MV-4-11 (cell line): ENCODE measurements around the gene SEMA6D.

Experiments
- DNase-seq: peaks from one replicate; lab custom pipeline; 2025; lab: John Stamatoyannopoulos, UW

The SEMA6D gene, protein sequence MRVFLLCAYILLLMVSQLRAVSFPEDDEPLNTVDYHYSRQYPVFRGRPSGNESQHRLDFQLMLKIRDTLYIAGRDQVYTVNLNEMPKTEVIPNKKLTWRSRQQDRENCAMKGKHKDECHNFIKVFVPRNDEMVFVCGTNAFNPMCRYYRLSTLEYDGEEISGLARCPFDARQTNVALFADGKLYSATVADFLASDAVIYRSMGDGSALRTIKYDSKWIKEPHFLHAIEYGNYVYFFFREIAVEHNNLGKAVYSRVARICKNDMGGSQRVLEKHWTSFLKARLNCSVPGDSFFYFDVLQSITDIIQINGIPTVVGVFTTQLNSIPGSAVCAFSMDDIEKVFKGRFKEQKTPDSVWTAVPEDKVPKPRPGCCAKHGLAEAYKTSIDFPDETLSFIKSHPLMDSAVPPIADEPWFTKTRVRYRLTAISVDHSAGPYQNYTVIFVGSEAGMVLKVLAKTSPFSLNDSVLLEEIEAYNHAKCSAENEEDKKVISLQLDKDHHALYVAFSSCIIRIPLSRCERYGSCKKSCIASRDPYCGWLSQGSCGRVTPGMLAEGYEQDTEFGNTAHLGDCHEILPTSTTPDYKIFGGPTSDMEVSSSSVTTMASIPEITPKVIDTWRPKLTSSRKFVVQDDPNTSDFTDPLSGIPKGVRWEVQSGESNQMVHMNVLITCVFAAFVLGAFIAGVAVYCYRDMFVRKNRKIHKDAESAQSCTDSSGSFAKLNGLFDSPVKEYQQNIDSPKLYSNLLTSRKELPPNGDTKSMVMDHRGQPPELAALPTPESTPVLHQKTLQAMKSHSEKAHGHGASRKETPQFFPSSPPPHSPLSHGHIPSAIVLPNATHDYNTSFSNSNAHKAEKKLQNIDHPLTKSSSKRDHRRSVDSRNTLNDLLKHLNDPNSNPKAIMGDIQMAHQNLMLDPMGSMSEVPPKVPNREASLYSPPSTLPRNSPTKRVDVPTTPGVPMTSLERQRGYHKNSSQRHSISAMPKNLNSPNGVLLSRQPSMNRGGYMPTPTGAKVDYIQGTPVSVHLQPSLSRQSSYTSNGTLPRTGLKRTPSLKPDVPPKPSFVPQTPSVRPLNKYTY

DNA sequence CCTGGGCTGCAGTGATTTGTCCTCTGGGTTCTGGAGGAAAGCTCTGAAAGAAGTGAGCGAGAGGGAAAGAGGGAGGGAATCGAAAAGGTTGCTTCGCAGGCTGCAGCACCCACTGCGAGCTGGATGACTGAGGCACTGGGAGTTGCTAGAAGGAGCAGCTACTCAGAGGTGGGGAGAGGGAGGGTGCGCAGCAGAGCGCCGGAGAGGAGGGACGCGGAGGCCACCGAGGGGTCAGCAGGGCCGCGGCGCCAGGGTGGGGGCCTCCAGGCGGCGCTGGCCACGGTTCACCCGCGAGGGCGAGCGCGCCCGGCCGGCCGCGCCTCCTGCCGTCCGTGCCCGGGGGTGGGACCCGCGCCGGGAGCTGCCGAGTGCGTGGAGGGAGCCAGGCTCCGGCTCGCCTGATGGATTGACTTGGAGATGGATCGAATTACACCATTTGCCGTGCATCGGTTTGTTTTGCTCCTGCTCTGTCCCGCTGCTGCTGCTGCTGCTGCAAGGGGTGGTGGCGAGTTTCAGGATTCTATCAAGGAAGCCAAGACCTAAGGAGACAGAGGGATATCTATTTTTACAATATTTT lies at the start of gene SEMA6D:
SEMA6D (plus strand) TSS at position 470 of the 577 bp plus-strand sequence. CDS start 42,294 bp downstream, outside the sequence.
- no peak for DNase-seq

DNA sequence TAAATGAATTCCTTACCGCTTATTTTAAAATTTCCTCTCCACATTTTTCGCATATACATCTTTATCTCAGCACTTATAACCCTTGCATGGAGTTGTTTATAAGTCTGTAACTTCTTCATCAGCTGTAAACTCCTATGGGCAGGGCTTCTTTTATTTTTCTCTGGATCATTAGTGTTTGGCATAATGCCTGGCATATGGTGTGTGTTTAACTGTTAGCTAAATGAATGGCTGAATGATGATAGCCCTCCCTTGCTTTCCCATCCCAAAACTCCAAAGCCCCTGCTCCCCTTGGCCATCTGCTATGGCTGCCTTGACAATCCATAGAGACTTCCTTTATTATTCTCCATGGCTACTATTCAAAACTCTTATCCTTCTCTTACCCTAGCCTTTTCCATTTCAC lies 48.1 kb upstream of the SEMA6D start:
- DNase-seq = no peak

DNA sequence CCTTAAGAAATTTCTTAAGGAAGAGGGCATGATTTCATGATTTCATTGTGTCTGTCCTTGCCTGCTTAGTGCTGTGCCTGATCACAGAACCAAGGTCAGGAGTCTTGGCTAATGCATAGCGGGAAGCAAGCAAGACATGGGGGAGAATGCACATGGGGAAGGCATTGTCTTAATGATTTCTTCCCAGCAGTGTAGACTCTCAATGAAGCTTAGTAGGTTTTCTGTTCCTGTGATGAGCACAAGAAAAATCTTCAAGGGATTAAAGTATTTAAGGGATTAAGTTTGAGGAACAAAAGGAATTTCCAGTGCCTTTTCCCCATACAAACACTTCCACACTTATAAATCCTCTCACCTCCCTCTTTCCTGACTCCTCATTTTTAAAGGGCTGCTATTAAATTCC lies 46.9 kb upstream of the SEMA6D start:
- DNase-seq = no peak

DNA sequence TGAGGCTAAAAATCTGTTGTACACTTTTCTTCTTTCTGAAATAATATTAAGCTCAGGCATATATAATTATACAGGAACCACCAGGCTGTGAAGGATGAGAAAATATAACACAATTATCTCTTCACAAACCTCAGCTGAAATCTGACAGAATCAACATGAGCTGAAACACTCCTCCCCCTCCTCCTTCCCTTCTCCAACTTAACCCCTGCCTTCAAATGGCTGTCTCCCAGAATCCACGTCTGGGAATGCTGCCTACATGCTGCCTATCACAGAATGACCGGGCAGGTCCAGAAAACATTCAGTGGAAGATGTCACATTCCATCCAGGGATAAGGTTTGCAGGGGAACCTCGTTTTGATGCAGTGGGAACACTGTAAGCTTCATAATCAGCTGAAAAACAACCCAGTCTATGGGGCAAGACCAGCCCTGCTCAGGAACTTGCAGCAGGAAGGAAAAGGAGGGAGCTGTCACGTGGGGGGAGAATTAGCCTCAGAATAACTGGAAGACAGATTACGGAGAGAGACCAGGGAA lies 44.0 kb upstream of the SEMA6D start:
- DNase-seq = no peak

DNA sequence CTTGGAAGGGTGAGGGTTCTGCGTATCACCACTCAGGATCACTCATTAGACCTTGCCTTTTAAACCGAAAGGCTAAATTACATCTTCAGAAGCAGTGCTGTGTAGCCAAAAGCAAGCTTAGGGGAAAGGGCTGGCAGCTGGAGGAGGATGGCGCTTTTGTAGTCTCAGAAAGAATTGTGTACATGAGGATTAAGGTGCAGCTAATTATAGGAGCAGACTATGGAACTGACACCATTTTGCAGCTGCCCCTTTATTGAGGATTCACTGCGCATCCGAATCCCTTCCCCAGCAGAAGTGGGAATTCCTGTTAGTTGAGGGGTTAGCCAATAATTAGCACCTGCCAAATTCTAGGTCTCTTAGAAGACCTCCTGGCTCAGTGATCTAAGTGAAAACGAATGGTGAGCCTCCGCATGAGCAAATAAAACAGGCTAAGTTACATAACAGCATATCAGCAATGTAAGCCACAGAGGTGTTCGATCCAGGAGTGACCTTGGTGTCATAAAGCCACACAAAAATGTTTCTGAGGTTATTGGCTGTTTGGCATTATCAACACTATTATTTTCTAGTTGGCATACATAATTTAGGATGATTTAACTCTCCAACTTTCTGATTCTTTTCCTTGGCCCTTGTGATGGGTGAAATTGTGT lies 42.6 kb upstream of the SEMA6D start:
- no peak for DNase-seq

DNA sequence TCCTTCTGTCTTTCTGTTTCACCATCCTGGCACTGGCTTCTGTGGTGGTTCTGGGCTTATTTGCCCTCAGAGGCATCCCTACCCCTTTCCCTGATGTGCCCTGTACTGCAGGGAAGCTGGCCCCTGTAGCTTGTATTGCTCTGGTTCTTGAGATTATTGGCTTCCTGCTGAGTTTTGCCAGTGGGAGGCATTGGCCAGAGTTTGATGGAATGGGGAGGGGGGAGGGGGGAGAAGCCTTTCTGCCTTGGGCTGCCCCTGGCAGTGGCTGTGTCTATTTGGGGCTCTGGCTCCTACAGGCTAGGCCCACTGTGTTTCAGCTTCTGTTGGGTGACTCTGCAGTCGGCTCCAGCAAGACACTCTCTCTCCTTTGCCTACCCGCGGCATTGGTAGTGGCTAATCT lies 41.6 kb upstream of the SEMA6D start:
- DNase-seq = no peak

DNA sequence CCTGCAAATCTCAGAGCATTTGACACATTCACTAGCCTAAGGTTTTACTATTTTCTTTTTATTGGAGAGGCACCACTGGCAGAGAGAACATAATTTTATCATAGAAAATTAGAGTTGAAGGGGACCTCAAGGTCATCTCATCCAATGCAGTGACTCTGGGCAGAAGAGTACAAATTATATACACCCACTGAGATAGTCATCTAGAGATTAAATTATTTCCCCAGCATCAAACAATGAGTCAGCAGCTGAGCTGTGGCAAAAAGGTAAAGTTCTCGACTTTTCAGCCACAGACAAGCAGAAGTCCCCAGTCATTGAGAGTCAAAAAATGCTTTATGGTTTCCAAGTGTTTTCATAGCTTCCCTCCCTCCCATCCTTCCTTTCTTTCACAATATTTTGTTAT lies 39.3 kb upstream of the SEMA6D start:
- DNase-seq = no peak

DNA sequence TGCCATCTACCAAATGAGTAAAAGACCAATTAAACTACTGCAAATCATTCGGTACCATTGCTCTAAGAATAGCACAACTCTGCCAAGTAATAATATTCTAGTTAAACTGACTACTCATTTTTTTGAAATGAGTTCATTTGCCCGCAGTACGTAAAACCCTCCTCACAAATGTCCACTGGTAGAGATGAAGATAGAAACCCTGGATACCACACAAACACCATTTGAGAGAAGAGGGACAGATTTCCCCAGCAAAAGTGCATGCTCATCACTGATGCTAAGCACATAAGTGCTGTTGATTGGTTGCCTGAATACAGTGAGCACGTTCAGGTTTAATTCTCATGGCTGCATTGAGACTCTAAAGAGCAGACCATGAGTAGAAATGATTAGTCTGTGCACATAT lies 34.6 kb upstream of the SEMA6D start:
- no peak for DNase-seq

DNA sequence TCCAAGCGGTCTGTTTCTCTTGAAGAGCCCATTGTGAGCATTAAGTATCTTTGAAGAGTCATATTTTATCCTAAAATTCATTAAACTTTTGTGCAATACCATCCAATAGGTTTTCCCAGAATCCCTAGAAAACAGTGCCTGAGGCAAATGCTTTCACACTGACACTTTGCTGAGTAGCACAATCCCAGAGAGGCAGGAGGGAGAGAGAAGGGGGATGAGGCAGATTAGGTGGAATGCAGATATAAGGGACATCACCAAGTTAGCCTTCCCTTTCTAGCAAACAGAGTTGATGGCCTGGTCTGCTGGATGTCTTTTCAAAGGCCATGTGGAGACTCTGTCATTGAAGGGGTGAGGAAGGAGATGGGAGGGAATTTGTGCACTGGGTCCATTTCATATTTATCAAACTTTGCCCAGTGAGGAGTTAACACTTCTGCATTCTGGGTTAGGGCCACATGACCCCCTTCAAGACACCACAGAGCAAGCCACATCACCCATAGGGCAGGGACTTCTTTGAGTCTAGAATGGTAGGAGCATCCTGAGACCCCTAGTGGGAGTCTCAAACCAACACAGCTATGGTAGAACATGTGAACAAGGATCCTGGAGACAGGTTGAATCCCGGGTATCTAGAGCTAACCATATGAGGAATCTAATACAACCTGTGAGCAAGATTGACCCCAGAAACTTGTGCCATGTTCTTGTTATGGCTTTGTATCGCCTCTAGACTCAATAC lies 32.0 kb upstream of the SEMA6D start:
- no peak for DNase-seq

DNA sequence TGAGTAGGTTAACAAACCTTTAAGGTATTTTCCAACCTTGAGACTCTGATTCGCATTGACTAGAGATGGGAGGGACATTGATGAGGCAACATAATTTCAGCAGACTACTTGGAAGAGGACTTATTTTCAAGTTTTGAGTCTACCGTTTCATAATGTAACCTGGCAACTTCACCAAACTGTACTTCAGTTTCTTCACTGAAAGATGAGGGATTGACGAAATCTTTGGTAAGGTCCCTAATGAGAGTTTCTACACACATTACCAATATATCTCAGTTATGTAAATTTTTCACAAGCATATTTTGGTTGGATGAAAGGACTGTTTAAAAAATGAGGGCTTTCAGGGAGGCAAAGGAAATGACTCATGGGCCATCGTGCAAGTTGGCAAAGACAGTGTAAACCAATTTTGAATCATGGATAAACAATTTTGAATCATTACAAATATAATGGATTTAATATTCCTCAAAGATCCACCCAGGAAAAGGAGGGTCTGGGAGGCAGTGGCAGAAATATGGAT lies 28.7 kb upstream of the SEMA6D start:
- peak; percentile 24 for DNase-seq

DNA sequence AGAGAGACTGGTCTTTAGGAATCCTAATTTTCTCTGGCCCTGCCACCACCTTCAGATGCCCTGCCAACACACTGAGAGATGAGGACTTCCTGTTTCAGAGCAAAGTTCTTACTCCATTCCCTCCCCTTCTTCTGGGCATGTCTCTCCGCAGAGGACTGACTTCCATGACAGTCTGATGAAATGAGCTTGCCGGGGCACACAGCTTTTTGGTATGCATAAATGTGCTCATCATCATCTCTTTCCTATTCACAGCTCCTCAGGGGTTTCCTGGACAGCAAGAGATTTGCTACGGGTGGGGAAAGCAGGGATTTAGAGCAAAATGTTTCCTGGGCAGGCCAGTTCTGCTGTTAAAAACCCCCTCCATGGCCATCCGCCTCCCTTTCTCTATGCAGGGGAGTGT lies 27.6 kb upstream of the SEMA6D start:
- peak; percentile 33 for DNase-seq

DNA sequence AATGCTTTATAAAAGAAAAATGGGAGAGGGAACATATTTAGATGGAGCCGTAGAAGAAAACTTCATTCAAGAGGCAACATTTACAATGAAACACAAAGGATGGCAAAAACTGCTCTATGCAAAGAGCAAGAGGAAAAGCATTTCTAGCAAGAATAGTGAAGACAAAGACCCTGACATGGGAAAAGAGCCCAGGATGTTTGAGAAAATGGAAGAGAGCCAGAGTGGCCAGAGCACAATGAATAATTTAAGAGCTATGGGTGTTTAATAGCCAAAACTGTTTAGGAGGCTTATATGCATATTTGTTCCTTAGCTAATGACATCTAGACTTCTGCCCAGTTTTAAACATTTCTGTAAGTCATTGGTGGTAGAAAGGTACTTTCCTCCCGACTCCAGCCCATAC lies 25.4 kb upstream of the SEMA6D start:
- DNase-seq = no peak

DNA sequence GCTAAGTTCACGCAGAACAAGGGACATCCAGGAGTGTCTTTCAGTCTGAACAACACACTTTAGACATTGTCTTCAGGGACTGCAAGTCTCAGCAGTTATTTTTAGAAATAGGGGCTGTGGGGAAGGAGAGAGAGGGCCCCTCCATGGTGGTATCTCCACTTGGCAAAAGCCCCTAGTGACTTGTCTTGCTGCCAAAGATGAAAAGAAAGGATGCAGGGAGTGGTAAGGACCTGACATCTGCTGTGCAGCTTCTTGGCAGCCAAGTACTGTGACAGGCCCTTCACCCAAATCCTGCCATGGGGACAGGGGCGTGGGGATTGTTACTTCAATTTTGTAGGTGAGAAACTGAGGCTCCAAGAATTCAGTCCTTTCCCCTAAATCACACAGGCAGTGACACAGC lies 21.0 kb upstream of the SEMA6D start:
- DNase-seq = no peak

DNA sequence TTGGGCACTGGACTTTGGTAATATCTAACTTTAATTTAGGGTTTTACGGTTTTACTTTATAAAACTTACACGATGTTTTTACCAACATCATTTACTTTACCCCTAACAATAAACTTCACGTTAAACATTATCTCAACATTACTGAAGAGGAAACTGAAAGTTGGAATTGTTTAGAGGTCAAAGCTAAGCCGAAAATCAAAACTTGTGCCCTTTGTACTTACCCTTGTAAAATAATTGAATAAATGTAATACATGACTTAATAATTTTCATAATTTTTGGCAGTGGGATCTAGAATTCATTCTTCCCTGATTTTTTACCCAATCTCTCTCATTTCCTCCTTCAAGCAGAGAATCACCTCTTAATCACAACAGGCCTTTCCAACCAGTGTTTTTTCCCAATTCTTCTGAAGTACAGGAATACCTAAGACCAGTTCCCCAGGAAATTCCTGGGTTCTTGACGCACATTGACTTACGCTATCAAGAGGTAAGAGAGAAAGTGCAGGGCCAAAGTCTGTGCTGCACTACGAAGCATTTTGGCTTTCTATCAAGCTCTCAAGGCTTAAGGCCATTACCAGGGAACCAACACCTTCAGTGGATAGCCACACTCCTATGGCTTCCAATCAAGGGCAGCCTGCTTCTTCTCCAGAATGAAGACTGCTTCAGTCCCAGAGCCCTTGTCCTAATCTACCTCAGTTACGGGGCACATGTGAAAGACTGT lies 11.9 kb upstream of the SEMA6D start:
- DNase-seq = no peak

DNA sequence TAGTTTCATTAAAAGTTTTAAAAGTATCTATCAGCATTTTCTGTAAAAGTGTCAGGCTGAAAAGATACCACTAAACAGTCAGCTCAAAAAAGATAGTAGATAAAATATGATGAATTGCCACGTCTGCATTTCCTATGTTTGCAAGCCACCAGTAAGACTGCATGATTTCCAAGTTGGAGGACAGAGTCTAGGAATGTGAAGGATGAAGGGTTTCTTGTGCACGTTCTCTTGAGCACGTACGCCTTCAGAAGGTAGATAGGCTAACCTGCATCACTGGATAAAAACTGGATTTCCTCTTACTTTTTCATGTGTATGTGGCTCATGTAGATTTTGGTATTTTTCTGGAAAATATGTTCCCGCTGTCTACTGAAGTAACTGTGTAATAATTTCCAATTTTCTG lies 9.9 kb upstream of the SEMA6D start:
- no peak for DNase-seq

DNA sequence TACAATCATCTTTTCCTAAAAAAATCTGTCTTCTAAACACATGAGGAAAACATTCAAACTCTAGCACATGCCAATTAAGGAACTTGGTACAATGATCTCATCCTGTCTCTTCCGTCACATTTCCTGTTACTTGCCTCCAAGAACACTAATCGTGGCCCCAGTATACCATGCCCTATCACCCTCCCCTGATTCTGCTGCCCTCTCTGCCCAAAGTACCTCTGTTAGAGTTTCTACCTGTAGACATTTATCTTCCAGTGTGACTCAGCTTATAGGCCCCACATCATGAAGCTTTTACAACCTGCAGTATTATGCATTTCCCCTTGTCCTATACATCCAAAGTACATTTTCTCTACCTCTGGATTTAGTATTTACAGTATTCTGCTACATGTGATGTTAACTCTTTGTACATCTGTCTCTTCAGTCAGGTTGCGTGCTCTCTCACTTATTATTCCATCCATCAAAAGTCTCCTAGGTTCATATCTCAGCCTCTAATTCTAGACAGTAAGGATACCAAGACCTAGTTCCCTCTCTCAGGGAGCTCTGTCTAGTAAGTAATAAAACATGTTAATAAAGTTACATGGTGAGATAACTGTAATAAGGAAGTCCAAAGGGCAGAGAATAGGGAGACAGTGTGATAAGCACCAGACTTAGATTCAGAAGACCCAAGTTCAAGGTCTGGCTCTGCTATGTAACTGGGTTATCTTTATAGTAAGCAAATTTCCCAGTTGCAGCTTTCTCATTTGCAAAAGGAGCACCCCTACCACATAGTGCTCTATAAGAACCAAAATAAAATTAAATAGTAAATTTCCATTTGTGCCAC lies 8.9 kb upstream of the SEMA6D start:
- peak; percentile 8 for DNase-seq

DNA sequence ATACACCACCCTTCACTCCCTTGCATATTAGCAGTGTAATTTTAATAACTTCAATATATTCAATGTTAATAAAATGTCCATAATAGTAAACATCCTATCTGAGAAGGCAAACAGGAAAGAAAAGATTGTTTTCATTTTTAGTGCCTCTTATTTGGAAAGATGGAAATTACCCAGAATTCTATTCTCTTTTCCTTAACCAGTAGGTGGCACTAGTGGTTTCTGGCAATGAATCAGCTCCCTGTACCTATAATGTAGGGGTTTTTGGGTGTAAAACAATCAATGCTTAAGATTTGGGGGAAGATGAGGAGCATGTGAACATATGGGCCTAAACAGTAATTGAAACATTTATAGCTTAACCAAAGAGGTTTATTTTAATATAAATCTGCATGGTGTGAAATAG lies 5.7 kb upstream of the SEMA6D start:
- DNase-seq = peak; percentile 8

DNA sequence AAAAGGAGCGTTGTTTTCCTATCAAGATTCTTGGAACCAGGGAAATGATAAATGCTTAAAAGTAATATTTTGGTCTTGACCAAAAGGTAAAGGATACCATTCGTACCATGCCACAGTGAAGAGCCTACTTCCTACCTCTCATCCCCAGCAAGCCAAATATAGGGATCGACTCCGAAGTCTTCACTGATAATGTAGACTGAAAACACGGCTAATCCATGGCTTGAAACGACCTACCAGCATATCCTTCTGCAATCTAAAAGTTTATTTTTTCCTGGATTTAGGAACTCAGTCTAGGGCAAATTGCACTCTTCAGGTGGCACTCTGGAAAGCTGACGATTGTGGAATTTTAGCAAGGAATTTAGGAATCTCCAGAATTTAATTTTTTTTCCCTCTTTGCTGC lies 1.9 kb upstream of the SEMA6D start:
- DNase-seq = no peak

DNA sequence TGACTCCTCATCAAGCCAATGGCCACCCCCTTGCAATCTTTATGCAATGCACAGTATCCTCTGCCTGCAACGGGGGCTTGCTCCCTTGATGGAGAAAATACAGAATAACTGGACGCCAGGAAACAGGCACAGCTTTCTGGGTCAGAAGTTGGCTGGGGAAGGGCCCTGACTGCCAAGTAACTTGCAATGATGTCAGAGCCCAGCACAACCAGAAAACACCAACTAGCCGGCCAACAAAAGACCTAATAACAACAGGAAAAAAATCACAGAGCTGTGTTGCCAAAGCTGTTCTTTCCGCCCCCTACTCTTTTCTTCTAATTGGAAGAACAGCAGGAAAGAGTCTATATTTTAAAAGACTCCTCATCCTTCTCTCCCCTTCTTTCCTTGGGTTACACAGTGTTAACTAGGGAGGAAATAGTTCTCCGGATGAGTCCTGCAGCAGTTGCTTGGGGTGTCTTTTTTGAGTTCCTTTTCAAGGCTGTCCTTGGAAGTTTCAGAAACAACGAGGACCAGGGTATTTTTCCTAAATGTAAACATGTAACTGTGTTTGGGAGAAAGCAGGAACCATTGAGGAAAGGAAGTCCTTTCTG lies 1.4 kb upstream of the SEMA6D start:
- no peak for DNase-seq
